Measurements from ENCODE around the gene PPP1R14B.

- TF ChIP-seq CTCF (IDR thresholded peaks at IDR 0.05) (no peak), POLR2A (IDR thresholded peaks at IDR 0.05) (no peak)
Measured at GRCh38 chr11:64253043-64253442, 6.3 kb upstream of the PPP1R14B start.

Data from uterus (tissue), 2 donors.